Measurements from ENCODE around the gene SORCS2.
"Not testable (repeated sequence)": the region's sequence is repeated elsewhere in the genome, so short reads cannot be mapped to it uniquely, and the experiment has no call there.

The SORCS2 gene

GRCh38 chr4:7213807-7214206 is 21.5 kb downstream of the SORCS2 start:
- H3K36me3 ChIP-seq (ENCODE audit: control insufficient read depth, insufficient read depth, low read length) = no peaks in the 10 kb centered on the region
- no peaks in the 10 kb centered on the region for H3K4me1 ChIP-seq (ENCODE audit: control insufficient read depth, insufficient read depth, low read length)
- no peak overlapping the region for H3K27ac ChIP-seq (ENCODE audit: low read depth, low read length)
- 0 out of 2 replicates have a peak, but pooled peaks cover 4% of the 10 kb centered on the region for H3K9me3 ChIP-seq (ENCODE audit: control insufficient read depth, insufficient read depth, low read length)
- H3K4me3 ChIP-seq (ENCODE audit: low read depth, low read length) = no peak overlapping the region
- H3K27me3 ChIP-seq (ENCODE audit: control insufficient read depth, insufficient read depth, low read length) = no peaks in the 10 kb centered on the region
- H3K9ac ChIP-seq (ENCODE audit: low read depth, low read length) = no peak overlapping the region

DNA sequence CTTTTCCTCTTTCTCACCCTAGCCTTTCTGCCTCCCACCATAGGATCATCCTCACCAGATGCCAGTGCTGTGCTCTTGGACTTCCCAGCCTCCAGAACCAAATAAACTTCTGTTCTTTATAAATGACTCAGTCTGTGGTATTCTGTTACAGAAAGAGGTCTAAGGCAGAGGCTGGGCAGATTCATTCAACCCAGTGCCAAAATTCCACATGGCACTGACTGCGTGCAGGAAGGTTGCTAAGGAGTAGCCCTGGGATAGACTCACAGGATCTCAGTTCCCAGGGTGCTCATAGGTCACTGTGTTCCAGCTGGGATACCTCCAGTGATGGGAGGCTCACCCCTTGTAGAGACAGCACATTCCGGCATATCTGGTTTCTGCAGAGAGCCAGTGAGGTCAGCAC is 22.0 kb downstream of the SORCS2 start:
- no peak overlapping the region for H3K27ac ChIP-seq (ENCODE audit: low read depth, low read length)
- no peak overlapping the region for H3K4me3 ChIP-seq (ENCODE audit: low read depth, low read length)
- H3K9ac ChIP-seq (ENCODE audit: low read depth, low read length) = no peak overlapping the region
- 0 out of 2 replicates have a peak, but pooled peaks cover 4% of the 10 kb centered on the region for H3K9me3 ChIP-seq (ENCODE audit: control insufficient read depth, insufficient read depth, low read length)
- H3K4me1 ChIP-seq (ENCODE audit: control insufficient read depth, insufficient read depth, low read length) = no peaks in the 10 kb centered on the region
- H3K36me3 ChIP-seq (ENCODE audit: control insufficient read depth, insufficient read depth, low read length) = no peaks in the 10 kb centered on the region
- no peaks in the 10 kb centered on the region for H3K27me3 ChIP-seq (ENCODE audit: control insufficient read depth, insufficient read depth, low read length)

DNA sequence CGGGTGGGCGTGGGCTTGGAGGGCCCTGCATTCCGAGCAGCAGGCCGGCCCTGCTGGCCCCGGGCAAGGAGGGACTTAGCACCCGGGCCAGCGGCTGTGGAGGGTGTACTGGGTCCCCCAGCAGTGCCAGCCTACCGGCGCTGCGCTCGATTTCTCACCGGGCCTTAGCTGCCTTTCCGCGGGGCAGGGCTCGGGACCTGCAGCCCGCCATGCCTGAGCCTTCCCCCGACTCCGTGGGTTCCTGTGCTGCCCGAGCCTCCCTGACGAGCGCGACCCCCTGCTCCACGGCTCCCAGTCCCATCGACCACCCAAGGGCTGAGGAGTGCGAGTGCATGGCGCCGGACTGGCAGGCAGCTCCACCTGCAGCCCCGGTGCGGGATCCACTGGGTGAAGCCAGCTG is 22.8 kb downstream of the SORCS2 start:
- H3K9ac ChIP-seq (ENCODE audit: low read depth, low read length); H3K4me3 ChIP-seq (ENCODE audit: low read depth, low read length); H3K9me3 ChIP-seq (ENCODE audit: control insufficient read depth, insufficient read depth, low read length); H3K27ac ChIP-seq (ENCODE audit: low read depth, low read length); H3K4me1 ChIP-seq (ENCODE audit: control insufficient read depth, insufficient read depth, low read length); H3K36me3 ChIP-seq (ENCODE audit: control insufficient read depth, insufficient read depth, low read length); H3K27me3 ChIP-seq (ENCODE audit: control insufficient read depth, insufficient read depth, low read length): not testable (repeated sequence)

DNA sequence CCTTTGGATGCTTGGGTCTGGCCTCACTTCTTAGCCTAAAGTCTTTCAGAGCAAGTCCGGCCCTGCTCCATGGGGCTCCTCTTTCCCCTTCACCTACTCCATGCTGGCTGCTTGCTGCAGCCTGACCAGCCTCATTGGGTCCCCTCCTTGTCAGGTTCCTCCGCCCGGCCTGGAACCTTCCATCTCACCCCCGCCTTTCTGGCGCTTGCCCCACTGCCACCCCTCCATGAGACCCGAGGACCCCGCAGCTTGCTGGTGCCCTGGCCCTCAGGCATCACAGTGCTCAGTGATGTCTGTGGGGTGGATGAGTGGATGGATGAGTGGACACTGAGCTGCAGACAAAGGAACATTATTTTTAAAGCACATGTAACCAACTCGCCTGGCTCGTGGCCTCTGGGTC is 24.7 kb downstream of the SORCS2 start:
- Histone ChIP-seq H3K36me3 (ENCODE audit: control insufficient read depth, insufficient read depth, low read length) (no peaks in the 10 kb centered on the region), H3K9me3 (ENCODE audit: control insufficient read depth, insufficient read depth, low read length) (0 out of 2 replicates have a peak, but pooled peaks cover 4% of the 10 kb centered on the region), H3K4me3 (ENCODE audit: low read depth, low read length) (no peak overlapping the region), H3K27me3 (ENCODE audit: control insufficient read depth, insufficient read depth, low read length) (no peaks in the 10 kb centered on the region), H3K9ac (ENCODE audit: low read depth, low read length) (no peak overlapping the region), H3K27ac (ENCODE audit: low read depth, low read length) (no peak overlapping the region), H3K4me1 (ENCODE audit: control insufficient read depth, insufficient read depth, low read length) (no peaks in the 10 kb centered on the region)

- Histone ChIP-seq H3K4me3 (ENCODE audit: low read depth, low read length) (no peak overlapping the region), H3K27ac (ENCODE audit: low read depth, low read length) (no peak overlapping the region), H3K9ac (ENCODE audit: low read depth, low read length) (no peak overlapping the region), H3K4me1 (ENCODE audit: control insufficient read depth, insufficient read depth, low read length) (no peaks in the 10 kb centered on the region), H3K9me3 (ENCODE audit: control insufficient read depth, insufficient read depth, low read length) (0 out of 2 replicates have a peak, but pooled peaks cover 4% of the 10 kb centered on the region), H3K27me3 (ENCODE audit: control insufficient read depth, insufficient read depth, low read length) (no peaks in the 10 kb centered on the region), H3K36me3 (ENCODE audit: control insufficient read depth, insufficient read depth, low read length) (no peaks in the 10 kb centered on the region)
Measured at GRCh38 chr4:7217474-7218321, 25.4 kb downstream of the SORCS2 start.

DNA sequence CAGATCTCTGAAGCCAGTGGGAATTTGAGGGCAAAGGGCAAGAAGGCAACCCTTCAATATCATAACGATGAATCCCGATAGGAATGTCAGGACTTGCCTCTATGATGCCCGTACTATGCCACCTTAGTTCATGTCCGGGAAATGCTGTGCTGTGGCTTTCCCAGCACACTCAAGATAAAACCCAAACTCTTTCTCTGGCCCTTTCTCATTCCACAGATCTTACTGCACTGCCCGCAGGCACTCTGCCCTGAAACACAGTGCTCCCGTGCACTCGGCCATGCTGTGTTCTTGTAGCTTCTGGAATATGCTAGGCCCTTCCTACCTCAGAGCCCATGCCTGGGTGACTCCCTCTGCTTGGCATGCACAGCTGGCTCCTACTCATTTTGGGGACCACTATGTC is 26.3 kb downstream of the SORCS2 start:
- Histone ChIP-seq H3K27ac (ENCODE audit: low read depth, low read length) (no peak overlapping the region), H3K27me3 (ENCODE audit: control insufficient read depth, insufficient read depth, low read length) (no peaks in the 10 kb centered on the region), H3K9ac (ENCODE audit: low read depth, low read length) (no peak overlapping the region), H3K4me1 (ENCODE audit: control insufficient read depth, insufficient read depth, low read length) (no peaks in the 10 kb centered on the region), H3K9me3 (ENCODE audit: control insufficient read depth, insufficient read depth, low read length) (0 out of 2 replicates have a peak, but pooled peaks cover 4% of the 10 kb centered on the region), H3K36me3 (ENCODE audit: control insufficient read depth, insufficient read depth, low read length) (no peaks in the 10 kb centered on the region), H3K4me3 (ENCODE audit: low read depth, low read length) (no peak overlapping the region)

DNA sequence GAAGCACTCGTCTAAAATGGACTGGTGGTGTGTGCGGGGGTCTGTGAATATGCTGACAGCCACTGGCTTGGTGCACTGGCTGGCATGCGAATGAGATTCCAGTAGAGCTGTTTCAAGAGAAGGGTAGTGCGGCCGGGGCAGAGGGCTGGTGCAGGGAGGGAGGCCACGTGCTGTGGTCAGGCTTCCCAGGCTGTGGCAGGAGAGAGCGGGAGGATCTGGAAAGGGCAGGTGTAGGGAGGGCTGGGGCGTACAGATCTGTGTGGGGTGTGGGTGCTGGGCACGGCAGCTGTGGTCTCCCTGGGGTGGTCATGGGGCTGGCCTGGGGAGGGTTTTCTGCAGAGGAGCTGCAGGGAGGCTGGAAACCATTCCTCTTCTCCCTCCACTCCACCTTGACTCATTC is 30.2 kb downstream of the SORCS2 start:
- Histone ChIP-seq H3K27me3 (ENCODE audit: control insufficient read depth, insufficient read depth, low read length) (no peaks in the 10 kb centered on the region), H3K9me3 (ENCODE audit: control insufficient read depth, insufficient read depth, low read length) (no peaks in the 10 kb centered on the region), H3K4me1 (ENCODE audit: control insufficient read depth, insufficient read depth, low read length) (no peaks in the 10 kb centered on the region), H3K27ac (ENCODE audit: low read depth, low read length) (no peak overlapping the region), H3K4me3 (ENCODE audit: low read depth, low read length) (no peak overlapping the region), H3K9ac (ENCODE audit: low read depth, low read length) (no peak overlapping the region), H3K36me3 (ENCODE audit: control insufficient read depth, insufficient read depth, low read length) (no peaks in the 10 kb centered on the region)

GRCh38 chr4:7223541-7223940 is 31.2 kb downstream of the SORCS2 start:
- Histone ChIP-seq H3K36me3 (ENCODE audit: control insufficient read depth, insufficient read depth, low read length) (no peaks in the 10 kb centered on the region), H3K27me3 (ENCODE audit: control insufficient read depth, insufficient read depth, low read length) (no peaks in the 10 kb centered on the region), H3K9ac (ENCODE audit: low read depth, low read length) (no peak overlapping the region), H3K4me1 (ENCODE audit: control insufficient read depth, insufficient read depth, low read length) (no peaks in the 10 kb centered on the region), H3K9me3 (ENCODE audit: control insufficient read depth, insufficient read depth, low read length) (no peaks in the 10 kb centered on the region), H3K4me3 (ENCODE audit: low read depth, low read length) (no peak overlapping the region), H3K27ac (ENCODE audit: low read depth, low read length) (no peak overlapping the region)

DNA sequence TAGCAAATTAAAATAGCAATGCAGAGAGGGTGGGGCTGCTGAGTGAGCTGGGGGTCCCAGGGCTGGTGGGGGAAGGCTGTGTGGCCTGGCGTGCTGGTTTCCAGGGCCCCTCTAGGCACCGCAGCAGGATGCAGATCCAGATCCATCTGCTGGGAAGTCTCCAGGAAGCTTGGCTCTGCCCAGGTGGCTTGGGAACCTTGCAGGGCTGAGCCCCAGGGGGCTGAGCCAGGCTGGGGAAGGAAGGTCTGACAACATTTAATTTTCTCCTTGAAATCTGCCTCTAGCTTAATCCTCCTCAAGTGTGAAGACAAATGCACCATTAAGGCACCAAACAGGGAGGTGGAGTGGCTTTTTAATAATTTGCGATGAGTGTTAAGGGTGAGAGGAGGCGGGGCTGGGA is 31.7 kb downstream of the SORCS2 start:
- H3K4me3 ChIP-seq (ENCODE audit: low read depth, low read length) = no peak overlapping the region
- H3K36me3 ChIP-seq (ENCODE audit: control insufficient read depth, insufficient read depth, low read length) = no peaks in the 10 kb centered on the region
- H3K9ac ChIP-seq (ENCODE audit: low read depth, low read length) = no peak overlapping the region
- H3K27me3 ChIP-seq (ENCODE audit: control insufficient read depth, insufficient read depth, low read length) = no peaks in the 10 kb centered on the region
- H3K4me1 ChIP-seq (ENCODE audit: control insufficient read depth, insufficient read depth, low read length) = no peaks in the 10 kb centered on the region
- no peak overlapping the region for H3K27ac ChIP-seq (ENCODE audit: low read depth, low read length)
- H3K9me3 ChIP-seq (ENCODE audit: control insufficient read depth, insufficient read depth, low read length) = no peaks in the 10 kb centered on the region

- no peak overlapping the region for H3K9ac ChIP-seq (ENCODE audit: low read depth, low read length)
Measured at GRCh38 chr4:7224878-7225533, 32.7 kb downstream of the SORCS2 start.

GRCh38 chr4:7226439-7226838 is 34.1 kb downstream of the SORCS2 start:
- Histone ChIP-seq H3K4me3 (ENCODE audit: low read depth, low read length) (no peak overlapping the region), H3K4me1 (ENCODE audit: control insufficient read depth, insufficient read depth, low read length) (no peaks in the 10 kb centered on the region), H3K27ac (ENCODE audit: low read depth, low read length) (no peak overlapping the region), H3K9me3 (ENCODE audit: control insufficient read depth, insufficient read depth, low read length) (no peaks in the 10 kb centered on the region), H3K9ac (ENCODE audit: low read depth, low read length) (no peak overlapping the region), H3K27me3 (ENCODE audit: control insufficient read depth, insufficient read depth, low read length) (no peaks in the 10 kb centered on the region), H3K36me3 (ENCODE audit: control insufficient read depth, insufficient read depth, low read length) (no peaks in the 10 kb centered on the region)

More at GRCh38 chr4:7224878-7225533, 32.7 kb downstream of the SORCS2 start:
- Histone ChIP-seq H3K4me3 (ENCODE audit: low read depth, low read length) (no peak overlapping the region), H3K36me3 (ENCODE audit: control insufficient read depth, insufficient read depth, low read length) (no peaks in the 10 kb centered on the region), H3K9me3 (ENCODE audit: control insufficient read depth, insufficient read depth, low read length) (no peaks in the 10 kb centered on the region), H3K4me1 (ENCODE audit: control insufficient read depth, insufficient read depth, low read length) (no peaks in the 10 kb centered on the region), H3K27ac (ENCODE audit: low read depth, low read length) (no peak overlapping the region), H3K27me3 (ENCODE audit: control insufficient read depth, insufficient read depth, low read length) (no peaks in the 10 kb centered on the region)

Measured in HUES48 (cell line).